ENCODE measurements around the gene DTX1.

- TF ChIP-seq CTCF (conservative IDR thresholded peaks at IDR 0.05; ENCODE audit: low read depth, low read length) (no peak), EZH2 (IDR thresholded peaks at IDR 0.05; ENCODE audit: borderline replicate concordance, low read depth, low read length, poor library complexity, severe bottlenecking) (no peak)
Measured at GRCh38 chr12:113137861-113138783, 81.6 kb downstream of the DTX1 start.
